Activated CD4-positive, alpha-beta T cell treated with anti-CD3 and anti-CD28 coated beads, Interleukin-2, amount 10 ng/mL, durations not matched to agents 7 days and 5 days (primary cell): ENCODE data around the gene SLC38A6. TPM values are rescaled to one million over a fixed set of nuclear protein-coding genes. Genes with fewer than 3 reads are reported as not detected.
"Not testable (repeated sequence)": the region's sequence is repeated elsewhere in the genome, so short reads cannot be mapped to it uniquely, and the experiment has no call there.

ENCODE experiments used
- CTCF ChIA-PET: fragments of 350-600 bp; sonication (Branson Sonifier 250); formaldehyde crosslinking; loops from one replicate; lab custom pipeline; 2021; ENCODE audit warnings: antibody characterized with exemption; lab: Charles Lee
- POLR2A ChIA-PET: fragments of 350-600 bp; sonication (Branson Sonifier 250); formaldehyde crosslinking; loops from one replicate; lab custom pipeline; 2021; ENCODE audit warnings: antibody characterized with exemption; lab: Charles Lee
- DNase-seq: peaks from one replicate; pipeline ENCODE4 v3.0.0-alpha.2; 2020
- H3K27ac Mint-ChIP-seq: one replicate; pipeline ENCODE4 v1.8.0; 2021; ENCODE audit warnings: mild to moderate bottlenecking, moderate library complexity, mixed read lengths
- H3K27me3 Mint-ChIP-seq: one replicate; pipeline ENCODE4 v1.8.0; 2021; ENCODE audit warnings: mixed read lengths
- H3K36me3 Mint-ChIP-seq: one replicate; pipeline ENCODE4 v1.8.0; 2021; ENCODE audit warnings: low read depth, mixed read lengths
- H3K4me1 Mint-ChIP-seq: one replicate; pipeline ENCODE4 v1.8.0; 2021; ENCODE audit warnings: mixed read lengths
- H3K4me3 Mint-ChIP-seq: one replicate; pipeline ENCODE4 v1.8.0; 2021; ENCODE audit warnings: mild to moderate bottlenecking, moderate library complexity, mixed read lengths
- H3K9me3 Mint-ChIP-seq: one replicate; pipeline ENCODE4 v1.8.0; 2021; ENCODE audit warnings: mixed read lengths
- total RNA-seq, 2 experiments: library from RNA; stranded (reverse); gene quantifications; one replicate each; pipeline ENCODE4 v1.2.3, GENCODE V29; 2021

The SLC38A6 gene
- total RNA-seq, 2 experiments from 2014 or later = 8.5 to 10.1 TPM

DNA sequence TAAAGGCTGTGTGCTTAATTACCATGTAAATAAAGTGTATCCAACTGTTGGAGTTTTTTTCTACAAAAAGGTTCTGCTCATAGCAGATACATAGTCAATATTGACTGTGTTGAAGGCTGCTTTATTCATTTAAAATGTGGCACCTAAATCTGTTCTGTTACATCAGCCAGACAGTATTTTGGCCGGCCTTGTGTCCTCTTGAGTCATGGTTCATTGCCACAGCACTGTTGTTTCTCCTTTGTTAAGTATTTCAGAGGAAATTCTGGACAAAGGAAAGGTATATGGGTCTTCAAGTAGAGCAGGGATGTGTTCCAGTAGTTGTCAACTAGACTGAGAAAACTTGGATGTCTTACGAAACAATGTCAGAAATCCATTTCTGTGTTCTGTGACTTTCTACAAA is 95.5 kb downstream of the SLC38A6 start:
- Mint-ChIP-seq H3K9me3 (no peaks in the 10 kb centered on the region), H3K27me3 (no peaks in the 10 kb centered on the region), H3K4me1 (no peaks in the 10 kb centered on the region), H3K27ac (no peak overlapping the region), H3K4me3 (no peak overlapping the region), H3K36me3 (no peaks in the 10 kb centered on the region)
- no peak for DNase-seq
- CTCF ChIA-PET = interaction anchor here (0.6 kb wide), 1 partner anchor 68 kb away, joined by 3 read pairs; no protein-coding TSS in a partner anchor
- POLR2A ChIA-PET = no interaction called here

DNA sequence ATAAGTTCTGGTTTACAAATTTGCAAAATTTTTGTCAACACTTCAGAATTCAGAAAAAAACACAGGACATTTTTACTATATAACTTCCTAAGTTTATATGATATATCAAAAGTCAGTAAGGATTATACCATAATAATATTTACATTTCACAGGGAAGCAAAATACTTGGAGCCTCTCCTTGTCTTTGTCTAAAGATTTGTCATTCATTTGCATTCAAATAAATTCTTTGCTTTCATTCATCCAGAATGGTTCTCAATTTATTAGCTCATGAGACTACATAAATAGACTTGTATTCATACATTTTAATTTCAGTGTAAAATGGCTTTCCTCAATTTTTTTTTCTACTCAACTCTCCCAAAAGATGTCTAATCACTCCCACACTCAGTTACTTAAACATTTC is 96.4 kb downstream of the SLC38A6 start:
- no peaks in the 10 kb centered on the region for H3K4me1 Mint-ChIP-seq
- H3K27ac Mint-ChIP-seq = no peak overlapping the region
- H3K9me3 Mint-ChIP-seq = no peaks in the 10 kb centered on the region
- ChIA-PET CTCF (interaction anchor here (0.6 kb wide), 1 partner anchor 69 kb away, joined by 3 read pairs; no protein-coding TSS in a partner anchor), POLR2A (no interaction called here)
- H3K4me3 Mint-ChIP-seq = no peak overlapping the region
- H3K36me3 Mint-ChIP-seq = no peaks in the 10 kb centered on the region
- H3K27me3 Mint-ChIP-seq = no peaks in the 10 kb centered on the region
- DNase-seq = no peak

DNA sequence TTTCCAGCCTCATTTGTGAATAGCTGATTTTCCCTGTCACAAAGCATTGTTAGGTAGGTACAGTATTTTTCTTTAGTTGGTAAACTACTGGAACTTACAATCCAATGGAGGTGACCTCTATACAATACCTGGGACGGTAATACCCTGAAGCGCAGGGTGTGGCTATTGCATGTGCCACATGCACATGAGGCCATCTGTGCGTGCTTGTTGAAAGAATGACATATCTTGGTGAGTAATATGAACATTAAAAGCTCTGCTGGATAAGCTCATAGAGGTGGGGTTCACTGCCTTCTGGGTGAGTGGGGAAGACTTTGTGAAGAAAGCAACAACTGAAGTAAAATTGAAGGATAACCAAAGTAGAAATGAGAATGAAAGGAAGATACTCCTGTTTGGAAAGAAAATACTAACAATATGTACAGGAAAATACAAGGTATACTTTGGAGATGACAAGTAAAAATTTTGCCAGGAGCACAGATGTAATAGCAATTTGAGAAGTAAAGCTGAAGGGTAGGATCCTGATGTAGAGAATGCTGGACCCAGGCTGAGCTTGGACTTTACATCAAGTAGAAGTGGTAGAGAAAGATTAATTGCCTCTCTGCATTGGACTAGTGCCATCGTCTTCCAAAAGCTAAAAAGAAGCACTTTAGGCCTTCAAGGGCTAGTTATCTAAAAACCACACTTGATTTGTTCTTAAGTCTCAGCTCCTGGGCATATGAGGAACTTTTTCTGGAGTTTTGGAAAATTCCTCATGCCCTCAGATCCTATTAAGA is 97.1 kb downstream of the SLC38A6 start:
- Mint-ChIP-seq H3K9me3 (no peaks in the 10 kb centered on the region), H3K4me1 (no peaks in the 10 kb centered on the region), H3K4me3 (no peak overlapping the region), H3K27ac (no peak overlapping the region), H3K27me3 (no peaks in the 10 kb centered on the region), H3K36me3 (no peaks in the 10 kb centered on the region)
- no peak for DNase-seq
- ChIA-PET POLR2A (interaction anchor here (0.6 kb wide), 1 partner anchor 487 kb away, joined by 3 read pairs; no protein-coding TSS in a partner anchor), CTCF (no interaction called here)

DNA sequence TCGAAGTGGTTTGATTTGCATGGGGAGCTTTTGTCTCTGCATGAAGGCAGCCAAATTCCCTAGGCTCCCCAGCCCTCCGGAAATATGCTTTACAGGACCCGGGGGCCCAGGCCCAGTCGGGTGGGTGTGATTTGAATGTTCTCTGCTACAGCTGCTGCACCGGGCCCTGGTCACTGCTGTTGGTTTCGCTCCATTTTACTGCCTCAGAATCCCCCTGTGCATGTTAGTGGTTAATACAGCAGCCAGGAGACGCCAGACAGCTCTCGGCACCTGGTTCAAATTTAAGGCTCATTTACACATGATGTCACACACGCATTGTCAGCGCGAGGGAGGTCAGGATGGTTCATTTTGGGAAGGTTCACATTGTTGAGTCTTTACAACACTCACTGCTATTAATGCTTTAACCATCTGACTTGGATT is 99.6 kb downstream of the SLC38A6 start:
- no peaks in the 10 kb centered on the region for H3K4me1 Mint-ChIP-seq
- no peak overlapping the region for H3K4me3 Mint-ChIP-seq
- no peaks in the 10 kb centered on the region for H3K36me3 Mint-ChIP-seq
- no peaks in the 10 kb centered on the region for H3K9me3 Mint-ChIP-seq
- ChIA-PET POLR2A (no interaction called here), CTCF (no interaction called here)
- H3K27me3 Mint-ChIP-seq = no peaks in the 10 kb centered on the region
- no peak for DNase-seq
- no peak overlapping the region for H3K27ac Mint-ChIP-seq

DNA sequence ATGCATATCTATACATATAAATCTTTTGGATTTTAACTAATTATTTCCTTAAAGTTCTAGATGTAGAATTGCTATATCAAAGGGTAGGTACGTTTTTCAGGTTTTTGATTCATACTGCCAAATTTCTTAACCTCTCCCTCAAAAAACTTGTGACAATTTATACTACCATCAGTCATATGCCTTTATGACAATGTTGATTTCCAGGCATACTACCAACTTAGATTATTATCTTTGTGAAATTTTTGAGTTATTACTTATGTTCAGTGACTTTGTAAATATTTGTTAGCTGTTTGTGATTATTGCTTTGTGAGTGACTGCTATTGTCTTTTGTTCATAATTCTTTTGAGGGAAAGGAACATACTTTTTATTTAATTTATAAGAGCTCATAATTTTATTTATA is 107.0 kb downstream of the SLC38A6 start:
- Mint-ChIP-seq H3K27me3 (no peaks in the 10 kb centered on the region), H3K4me3 (no peak overlapping the region), H3K27ac (no peak overlapping the region), H3K9me3 (no peaks in the 10 kb centered on the region), H3K36me3 (no peaks in the 10 kb centered on the region), H3K4me1 (no peaks in the 10 kb centered on the region)
- ChIA-PET POLR2A (no interaction called here), CTCF (interaction anchor here (1.3 kb wide), 1 partner anchor 9 kb away, joined by 4 read pairs; no protein-coding TSS in a partner anchor)
- DNase-seq = no peak

DNA sequence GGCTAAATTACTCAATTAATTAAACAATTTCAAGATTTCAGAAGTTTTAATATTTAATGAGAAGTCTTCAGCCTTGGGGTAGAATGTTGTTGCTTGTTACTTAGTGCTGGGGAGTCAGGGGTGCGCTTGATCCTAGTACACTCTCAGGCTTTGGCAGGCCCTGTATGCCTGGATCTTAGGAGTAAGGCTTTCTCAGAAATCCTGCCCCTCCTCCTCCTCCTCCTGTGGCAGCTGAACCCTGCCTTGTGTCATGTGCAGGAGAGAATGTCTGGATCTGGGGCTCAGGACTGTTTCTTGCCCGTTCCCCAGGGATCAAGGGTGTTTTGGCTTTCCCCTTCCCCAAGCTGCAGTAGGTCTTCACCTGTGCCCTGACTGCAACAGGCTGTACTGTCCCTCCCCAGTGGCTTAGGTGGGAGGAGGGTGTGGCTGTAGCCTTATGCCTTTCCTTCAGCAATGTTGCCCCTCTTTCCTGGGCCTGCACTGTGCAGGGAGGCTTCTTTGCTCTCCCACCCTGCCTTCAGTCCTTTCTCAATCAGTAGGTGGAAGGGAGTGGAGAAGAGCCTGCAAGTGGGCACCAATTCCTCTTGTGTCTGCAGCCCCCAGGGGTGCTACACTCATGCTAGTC is 108.2 kb downstream of the SLC38A6 start:
- Mint-ChIP-seq H3K9me3 (no peaks in the 10 kb centered on the region), H3K27me3 (no peaks in the 10 kb centered on the region), H3K4me1 (no peaks in the 10 kb centered on the region), H3K4me3 (no peak overlapping the region), H3K36me3 (no peaks in the 10 kb centered on the region), H3K27ac (no peak overlapping the region)
- ChIA-PET POLR2A (no interaction called here), CTCF (interaction anchor here (1.5 kb wide), 1 partner anchor 15 kb away, joined by 5 read pairs; no protein-coding TSS in a partner anchor)
- no peak for DNase-seq

DNA sequence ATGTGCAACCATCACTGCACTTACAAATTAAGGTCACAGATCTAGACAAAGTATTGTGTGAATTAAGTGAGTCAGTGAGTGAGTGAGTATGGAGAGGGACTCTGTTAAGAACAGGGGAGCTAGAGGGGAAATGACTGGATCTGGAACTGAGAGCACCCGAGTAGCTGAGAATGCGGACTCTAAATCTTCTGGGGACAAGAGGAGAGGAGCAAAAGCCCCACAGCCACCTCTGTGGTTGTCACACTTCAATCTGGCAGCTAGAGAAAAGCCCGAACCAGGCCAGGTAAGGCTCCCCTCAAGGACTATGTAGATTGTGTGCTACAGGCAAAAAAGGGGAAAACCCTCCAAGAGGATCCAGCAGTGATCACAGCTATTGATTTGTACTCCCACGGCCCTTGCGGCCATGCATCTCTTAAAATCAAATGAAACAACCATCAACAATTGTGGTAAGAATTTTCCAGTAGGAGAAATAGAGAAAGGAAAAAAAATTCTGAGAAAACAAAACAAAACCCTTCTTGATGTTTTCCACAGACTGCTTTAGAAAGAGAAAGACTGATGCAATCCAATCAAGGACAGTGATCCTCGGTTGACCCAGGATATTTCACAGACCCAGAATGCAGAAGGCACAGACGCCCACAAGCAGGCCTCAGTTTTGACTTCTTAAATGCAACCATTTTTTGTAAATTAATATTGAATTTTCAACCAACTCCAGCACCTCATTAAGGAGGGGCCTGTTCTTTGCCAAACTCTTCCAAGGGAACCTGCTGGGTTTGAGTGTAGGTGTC is 109.6 kb downstream of the SLC38A6 start:
- Mint-ChIP-seq H3K27me3 (no peaks in the 10 kb centered on the region), H3K9me3 (no peaks in the 10 kb centered on the region), H3K4me3 (no peak overlapping the region), H3K4me1 (no peaks in the 10 kb centered on the region), H3K36me3 (no peaks in the 10 kb centered on the region), H3K27ac (no peak overlapping the region)
- CTCF ChIA-PET = interaction anchor here (0.6 to 1.5 kb wide), 2 partner anchors 13 to 51 kb away, joined by 3 to 5 read pairs; no protein-coding TSS in a partner anchor
- no peak for DNase-seq
- POLR2A ChIA-PET = no interaction called here

DNA sequence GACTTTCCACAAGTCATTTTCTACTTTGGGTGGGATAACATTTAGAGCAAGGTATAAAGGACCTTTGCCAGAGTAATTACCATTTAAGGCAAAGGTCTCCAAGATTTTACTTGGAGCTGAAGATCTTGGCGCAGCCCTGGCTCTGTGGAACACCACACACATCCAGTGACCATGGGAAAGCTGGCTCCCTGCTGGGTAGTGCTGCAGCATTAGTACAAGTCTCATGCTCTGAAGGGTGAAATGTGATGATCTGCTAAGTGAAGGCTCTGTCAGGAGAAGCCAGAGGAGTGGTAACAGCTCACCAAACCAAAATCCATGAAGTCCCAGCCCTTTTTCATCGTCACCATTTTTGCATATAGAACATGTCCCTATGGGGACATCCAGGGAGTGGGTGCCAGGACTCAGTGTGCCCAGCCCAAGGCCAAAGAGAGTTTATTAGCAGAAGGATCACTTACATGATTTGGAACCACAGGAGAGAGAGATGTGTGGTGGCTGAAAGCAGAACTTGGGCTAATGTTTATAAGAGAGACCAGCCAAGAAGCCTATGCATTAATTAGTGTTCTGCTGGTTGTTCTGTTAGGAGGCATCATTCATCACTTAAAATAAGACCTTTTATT is 110.7 kb downstream of the SLC38A6 start:
- Mint-ChIP-seq H3K9me3 (no peaks in the 10 kb centered on the region), H3K36me3 (no peaks in the 10 kb centered on the region), H3K4me3 (no peak overlapping the region), H3K27me3 (no peaks in the 10 kb centered on the region), H3K27ac (no peak overlapping the region), H3K4me1 (no peaks in the 10 kb centered on the region)
- ChIA-PET CTCF (no interaction called here), POLR2A (no interaction called here)
- DNase-seq = no peak

DNA sequence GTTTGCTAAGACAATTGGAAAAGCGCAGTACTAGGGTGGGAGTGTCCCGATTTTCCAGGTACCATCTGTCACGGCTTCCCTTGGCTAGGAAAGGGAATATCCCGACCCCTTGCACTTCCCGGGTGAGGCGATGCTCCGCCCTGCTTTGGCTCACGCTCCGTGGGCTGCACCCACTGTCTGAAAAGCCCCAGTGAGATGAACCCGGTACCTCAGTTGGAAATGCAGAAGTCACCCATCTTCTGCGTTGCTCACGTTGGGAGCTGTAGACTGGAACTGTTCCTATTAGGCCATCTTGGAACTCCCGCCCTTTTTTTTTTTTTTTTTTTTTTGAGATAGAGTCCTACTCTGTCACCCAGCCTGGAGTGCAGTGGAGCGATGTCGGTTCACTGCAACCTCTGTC is 117.1 kb downstream of the SLC38A6 start:
- POLR2A ChIA-PET = not testable (repeated sequence)

DNA sequence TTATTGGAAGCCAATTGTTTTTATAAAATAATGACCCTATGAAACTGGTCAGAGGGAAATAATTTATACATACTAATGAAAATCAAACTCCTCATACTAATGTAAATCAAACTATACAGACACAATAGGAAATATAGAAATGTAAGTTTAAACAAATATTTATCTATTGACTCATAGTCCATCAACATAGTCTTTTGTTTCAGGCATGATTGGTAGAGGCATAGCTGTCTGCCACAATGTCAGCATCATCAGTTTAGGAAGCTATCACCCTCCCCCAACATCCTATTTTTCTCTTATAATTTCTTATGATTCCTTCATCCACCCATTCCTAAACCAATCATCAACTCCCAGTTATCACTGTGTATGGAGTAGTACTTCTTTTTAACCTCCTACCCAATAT is 117.7 kb downstream of the SLC38A6 start:
- CTCF ChIA-PET = no interaction called here
- Mint-ChIP-seq H3K27ac (no peak overlapping the region), H3K4me3 (no peak overlapping the region), H3K36me3 (no peaks in the 10 kb centered on the region), H3K27me3 (no peaks in the 10 kb centered on the region), H3K9me3 (peaks cover 2% of the 10 kb centered on the region), H3K4me1 (peaks cover 17% of the 10 kb centered on the region)
- POLR2A ChIA-PET = no interaction called here
- no peak for DNase-seq

More for the DNA sequence above, 117.1 kb downstream of the SLC38A6 start:
- H3K9me3 Mint-ChIP-seq, H3K27ac Mint-ChIP-seq, H3K4me3 Mint-ChIP-seq, H3K27me3 Mint-ChIP-seq, H3K36me3 Mint-ChIP-seq, DNase-seq, CTCF ChIA-PET: not testable (repeated sequence)
- peaks cover 11% of the 10 kb centered on the region for H3K4me1 Mint-ChIP-seq

DNA sequence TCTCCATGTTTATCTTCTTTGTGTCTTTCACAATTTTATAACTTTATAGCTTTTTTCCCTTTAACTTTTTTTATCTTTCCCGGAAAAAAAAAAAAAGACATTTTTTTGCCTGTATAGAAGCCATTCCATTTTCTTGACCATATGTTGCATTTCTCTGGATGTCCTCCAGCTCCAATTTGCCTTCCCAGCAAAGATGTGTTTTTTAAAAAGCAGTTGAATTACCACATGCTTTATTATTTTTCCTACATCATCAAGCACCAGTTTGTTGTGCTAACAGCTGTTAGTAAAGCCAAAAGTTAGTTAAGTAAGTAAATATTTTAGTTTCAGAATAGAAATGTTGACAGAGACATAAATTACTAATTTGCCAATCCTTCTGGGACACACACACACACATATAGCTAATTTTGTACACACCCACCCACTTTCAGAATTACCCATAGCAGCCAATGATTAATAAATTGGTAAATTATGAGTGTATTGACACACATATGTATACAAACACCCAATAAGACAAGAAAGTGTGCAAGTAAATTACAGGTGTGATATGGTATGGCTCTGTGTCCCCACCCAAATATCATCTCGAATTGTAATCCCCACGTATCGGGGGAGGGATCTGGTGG is 118.3 kb downstream of the SLC38A6 start:
- peaks cover 2% of the 10 kb centered on the region for H3K9me3 Mint-ChIP-seq
- no peak overlapping the region for H3K4me3 Mint-ChIP-seq
- no peak for DNase-seq
- peaks cover 20% of the 10 kb centered on the region for H3K4me1 Mint-ChIP-seq
- ChIA-PET CTCF (interaction anchor here (0.6 kb wide), 1 partner anchor 1135 kb away, joined by 3 read pairs; no protein-coding TSS in a partner anchor), POLR2A (no interaction called here)
- no peak overlapping the region for H3K27ac Mint-ChIP-seq
- no peaks in the 10 kb centered on the region for H3K36me3 Mint-ChIP-seq
- no peaks in the 10 kb centered on the region for H3K27me3 Mint-ChIP-seq
